Activated CD8-positive, alpha-beta T cell treated with anti-CD3 and anti-CD28 coated beads for 36 hours (primary cell): Measurements from ENCODE around the gene ARFGAP1. TPM values are rescaled to one million over a fixed set of nuclear protein-coding genes. Genes with fewer than 3 reads are reported as not detected.

ENCODE experiments used
- ATAC-seq: fragments of 200-7000 bp; cut with Tn5 transposase; one replicate; pipeline ENCODE4 v1.10.0; 2021; ENCODE audit warnings: mild to moderate bottlenecking, moderate library complexity
- CTCF ChIA-PET: fragments of 350-600 bp; sonication (Branson Sonifier 250); formaldehyde crosslinking; loops from one replicate; lab custom pipeline; 2021; ENCODE audit warnings: antibody characterized with exemption; lab: Charles Lee
- POLR2A ChIA-PET: fragments of 350-600 bp; sonication (Branson Sonifier 250); formaldehyde crosslinking; loops from one replicate; lab custom pipeline; 2021; ENCODE audit warnings: antibody characterized with exemption; lab: Charles Lee
- DNase-seq: peaks from one replicate; pipeline ENCODE4 v3.0.0-alpha.2; 2020
- H3K27ac Mint-ChIP-seq: one replicate; pipeline ENCODE4 v1.8.0; 2021; ENCODE audit warnings: mild to moderate bottlenecking, mixed read lengths
- H3K27me3 Mint-ChIP-seq: one replicate; pipeline ENCODE4 v1.8.0; 2021; ENCODE audit warnings: mixed read lengths
- H3K36me3 Mint-ChIP-seq: one replicate; pipeline ENCODE4 v1.8.0; 2021; ENCODE audit warnings: low read depth, mixed read lengths
- H3K4me1 Mint-ChIP-seq: one replicate; pipeline ENCODE4 v1.8.0; 2021; ENCODE audit warnings: low read depth, mixed read lengths
- H3K4me3 Mint-ChIP-seq: one replicate; pipeline ENCODE4 v1.8.0; 2021; ENCODE audit warnings: mild to moderate bottlenecking, moderate library complexity, mixed read lengths
- H3K9me3 Mint-ChIP-seq: one replicate; pipeline ENCODE4 v1.8.0; 2021; ENCODE audit warnings: mixed read lengths
- CTCF ChIP-seq: fragments of 200-600 bp; IDR thresholded peaks from one replicate; pipeline ENCODE4 v1.8.0; 2022; ENCODE audit warnings: antibody characterized with exemption, mild to moderate bottlenecking
- intact Hi-C: fragments of 100-400 bp; cut with micrococcal nuclease; formaldehyde crosslinking; loops from one replicate; pipeline ENCODE4 v1.10.0; 2022
- total RNA-seq, 2 experiments: library from RNA; stranded (reverse); gene quantifications; one replicate each; pipeline ENCODE4 v1.2.3, GENCODE V29; 2021

Gene ARFGAP1
- total RNA-seq, 2 experiments from 2014 or later: 71.3 to 75.0 TPM

GRCh38 chr20:63285636-63286615 lies 13.3 kb downstream of the ARFGAP1 start:
- Mint-ChIP-seq H3K4me3 (peak overlapping the region; percentile 18), H3K36me3 (peaks cover 3% of the 10 kb centered on the region), H3K27me3 (no peaks in the 10 kb centered on the region), H3K9me3 (no peaks in the 10 kb centered on the region), H3K4me1 (peaks cover 3% of the 10 kb centered on the region), H3K27ac (no peak overlapping the region)
- ChIA-PET POLR2A (interaction anchor here (1.5 to 1.7 kb wide), 2 partner anchors 10 kb away, joined by 4 to 6 read pairs; no protein-coding TSS in a partner anchor), CTCF (no interaction called here)
- no peak for TF ChIP-seq CTCF
- DNase-seq (no peak), ATAC-seq (no peak)
- intact Hi-C loops: no loop called here

DNA sequence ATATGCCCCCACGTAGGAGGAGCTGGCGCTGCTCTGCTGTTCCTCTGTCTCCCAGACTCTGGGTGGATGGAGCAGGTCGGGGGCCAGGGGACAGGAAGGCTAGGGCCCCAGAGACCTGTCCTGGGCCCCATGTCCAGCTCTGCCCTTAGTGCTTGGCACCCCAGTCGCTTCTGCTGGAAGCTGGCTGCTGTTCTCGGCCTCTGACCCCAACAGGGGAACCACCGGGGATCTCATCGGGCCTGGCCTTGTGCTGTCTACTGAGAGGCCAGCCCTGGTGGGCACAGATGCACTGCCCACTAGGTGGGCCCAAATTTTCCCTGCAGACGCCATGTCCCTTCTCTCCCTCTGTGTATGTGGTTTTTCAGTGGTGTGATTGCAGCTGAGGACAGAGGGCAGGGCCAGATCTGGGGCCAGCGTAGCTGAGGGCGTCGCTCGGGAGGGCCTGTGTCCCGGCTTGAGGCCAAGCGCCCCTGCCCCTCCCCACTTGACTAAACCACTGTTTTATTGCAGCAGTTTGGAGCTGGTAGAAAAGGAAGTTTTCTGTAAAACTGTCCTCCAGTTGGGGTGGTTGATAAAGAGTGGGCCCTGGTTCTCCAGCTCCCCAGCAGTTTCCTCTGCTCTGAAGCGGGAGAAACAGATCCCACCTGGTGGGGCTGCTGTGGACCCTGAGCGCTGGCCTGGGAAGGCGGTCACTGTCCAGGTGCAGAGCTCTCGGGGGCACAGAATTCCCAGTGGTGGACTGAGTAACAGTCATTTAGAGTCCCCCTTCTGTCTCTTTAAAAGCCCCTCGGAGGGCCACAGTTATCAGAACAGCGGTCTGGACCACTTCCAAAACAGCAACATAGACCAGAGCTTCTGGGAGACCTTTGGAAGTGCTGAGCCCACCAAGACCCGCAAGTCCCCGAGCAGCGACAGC lies 14.4 kb downstream of the ARFGAP1 start:
- CTCF ChIA-PET: interaction anchor here (1.4 kb wide), 1 partner anchor 10 kb away, joined by 6 read pairs; no protein-coding TSS in a partner anchor
- no peak for TF ChIP-seq CTCF
- no peak for DNase-seq
- no peaks in the 10 kb centered on the region for H3K9me3 Mint-ChIP-seq
- peaks cover 3% of the 10 kb centered on the region for H3K4me1 Mint-ChIP-seq
- H3K36me3 Mint-ChIP-seq: peaks cover 3% of the 10 kb centered on the region
- no peaks in the 10 kb centered on the region for H3K27me3 Mint-ChIP-seq
- no peak for ATAC-seq
- intact Hi-C loops: no loop called here
- no peak overlapping the region for H3K4me3 Mint-ChIP-seq
- no peak overlapping the region for H3K27ac Mint-ChIP-seq
- POLR2A ChIA-PET: interaction anchor here (1.7 kb wide), 1 partner anchor 9 kb away, joined by 4 read pairs; no protein-coding TSS in a partner anchor

GRCh38 chr20:63287697-63288580 lies 15.3 kb downstream of the ARFGAP1 start:
- no peak for TF ChIP-seq CTCF
- ATAC-seq: no peak
- no peak overlapping the region for H3K27ac Mint-ChIP-seq
- intact Hi-C loops: no loop called here
- peaks cover 3% of the 10 kb centered on the region for H3K36me3 Mint-ChIP-seq
- DNase-seq: no peak
- H3K9me3 Mint-ChIP-seq: no peaks in the 10 kb centered on the region
- ChIA-PET POLR2A (interaction anchor here (1.7 kb wide), 1 partner anchor 8 kb away, joined by 4 read pairs; no protein-coding TSS in a partner anchor), CTCF (interaction anchor here (1.4 kb wide), 1 partner anchor 9 kb away, joined by 6 read pairs; no protein-coding TSS in a partner anchor)
- H3K4me1 Mint-ChIP-seq: peaks cover 3% of the 10 kb centered on the region
- H3K27me3 Mint-ChIP-seq: no peaks in the 10 kb centered on the region
- H3K4me3 Mint-ChIP-seq: no peak overlapping the region

- no peak for TF ChIP-seq CTCF
- no peaks in the 10 kb centered on the region for H3K27me3 Mint-ChIP-seq
- H3K4me1 Mint-ChIP-seq: peaks cover 3% of the 10 kb centered on the region
- no peak overlapping the region for H3K4me3 Mint-ChIP-seq
- no peak overlapping the region for H3K27ac Mint-ChIP-seq
- peaks cover under 1% of the 10 kb centered on the region for H3K36me3 Mint-ChIP-seq
- no peaks in the 10 kb centered on the region for H3K9me3 Mint-ChIP-seq
- DNase-seq (no peak), ATAC-seq (no peak)
- intact Hi-C loops: no loop called here
- CTCF ChIA-PET: no interaction called here
- POLR2A ChIA-PET: no interaction called here
Measured at GRCh38 chr20:63288581-63289251, 16.1 kb downstream of the ARFGAP1 start.
